NCI-H2081 (cell line): ENCODE results near the gene GJB5.
"Not testable (repeated sequence)": the region's sequence is repeated elsewhere in the genome, so short reads cannot be mapped to it uniquely, and the experiment has no call there.

Experiments used
- DNase-seq, 2 experiments: peaks; one replicate each; lab custom pipeline; 2025; lab: John Stamatoyannopoulos, UW

The GJB5 gene

DNA sequence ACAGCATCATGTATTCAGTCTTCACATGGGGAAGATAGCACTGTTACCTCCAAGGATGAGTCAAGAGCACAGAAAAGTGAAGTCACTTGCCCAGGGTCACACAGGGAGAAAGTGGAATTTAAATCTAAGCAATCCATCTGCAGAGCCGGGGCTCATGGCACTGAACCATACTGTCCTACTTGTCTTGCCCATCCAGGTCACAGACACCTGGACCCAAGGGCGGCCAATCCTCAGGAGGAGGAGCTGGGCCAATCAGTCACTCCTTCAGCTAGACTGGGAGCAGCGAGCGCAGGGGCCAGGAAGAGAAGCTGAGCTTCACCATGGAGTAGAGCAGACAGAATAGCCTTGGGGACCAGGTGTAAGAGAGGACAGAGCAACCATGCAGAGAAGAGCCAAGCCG is 9.2 kb upstream of the GJB5 start:
- DNase-seq, result no peak

- no peak for DNase-seq
These were observed 8.7 kb upstream of the GJB5 start for GRCh38 chr1:34746101-34746500.

GRCh38 chr1:34746785-34747637 is 7.8 kb upstream of the GJB5 start:
- DNase-seq, result no peak

- DNase-seq, result no peak
These were observed 7.3 kb upstream of the GJB5 start for GRCh38 chr1:34747638-34747941.

GRCh38 chr1:34749992-34750391 is 4.9 kb upstream of the GJB5 start:
- DNase-seq, result no peak

- DNase-seq, result no peak
These were observed 4.2 kb upstream of the GJB5 start for GRCh38 chr1:34750610-34751009.

DNA sequence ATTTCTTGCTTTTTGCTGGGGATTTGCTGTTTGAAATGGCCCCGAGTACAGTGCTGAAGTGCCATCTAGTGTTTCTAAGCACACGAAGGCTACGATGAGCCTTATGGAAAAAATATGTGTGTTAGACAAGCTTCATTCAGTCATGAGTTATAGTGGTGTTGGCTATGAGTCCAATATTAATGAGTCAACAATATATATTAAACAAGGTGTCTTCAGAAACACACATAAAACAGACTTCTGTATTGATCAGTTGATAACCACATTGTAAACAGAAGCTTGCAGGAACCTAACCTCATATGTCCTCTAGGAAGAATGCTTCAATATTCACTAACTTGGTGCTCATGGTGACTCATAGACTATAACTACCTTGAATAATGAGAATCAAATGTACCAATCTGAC is 1.7 kb upstream of the GJB5 start:
- DNase-seq, result no peak

- DNase-seq, result no peak
These were observed 1.1 kb downstream of the GJB5 start for GRCh38 chr1:34755961-34756360.

GRCh38 chr1:34757386-34757785 is 2.5 kb downstream of the GJB5 start:
- no peak for DNase-seq

GRCh38 chr1:34758751-34759150 is 3.9 kb downstream of the GJB5 start:
- DNase-seq, result no peak

DNA sequence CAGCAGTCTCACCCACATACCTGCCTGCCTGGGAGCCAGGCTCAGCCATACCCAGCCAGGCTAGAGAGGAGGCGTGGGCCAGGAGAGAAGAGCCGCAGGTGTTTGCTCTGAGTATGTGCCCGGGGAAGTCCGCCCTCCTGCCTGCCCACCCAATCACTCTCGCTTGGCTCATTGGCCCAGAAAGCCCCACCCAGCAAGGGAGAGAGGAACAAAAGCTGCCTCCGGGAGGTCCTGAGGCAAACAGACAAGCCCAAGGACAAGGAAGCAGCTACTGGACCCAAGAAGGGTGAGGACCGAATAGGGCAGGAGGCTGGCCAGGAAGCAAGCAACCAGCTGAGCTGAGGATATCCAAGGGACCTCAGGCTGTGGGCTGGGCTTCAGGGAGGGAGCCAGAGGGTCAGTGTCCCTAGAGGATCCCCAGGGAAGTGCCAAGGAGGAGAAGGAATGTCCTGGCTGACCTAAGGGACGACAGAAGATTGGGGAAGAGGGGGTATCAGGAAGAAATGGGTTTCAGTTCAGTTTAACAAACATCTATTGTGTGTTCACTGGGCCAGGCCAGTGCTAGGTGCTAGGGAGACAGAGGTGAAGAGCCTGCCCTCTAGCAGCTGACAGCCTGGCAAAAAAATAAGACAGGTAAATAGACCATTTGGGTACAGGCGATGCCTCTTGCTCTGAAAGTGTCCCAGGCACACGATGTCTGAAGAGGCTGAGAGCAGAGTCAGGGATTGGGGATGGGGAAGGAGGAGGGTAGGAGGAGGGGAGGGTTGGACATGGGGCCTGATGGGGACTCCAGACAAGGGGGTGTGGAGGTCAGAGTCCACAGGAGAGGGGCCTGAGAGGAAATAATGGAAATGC is 4.9 kb downstream of the GJB5 start, which contains the start of gene GJB4:
TSS of gene GJB4 (plus strand) at position 238 of the 855 bp plus-strand sequence. CDS start 1,515 bp downstream, outside the sequence.
- DNase-seq, result no peak

GRCh38 chr1:34761176-34761761 is 6.4 kb downstream of the GJB5 start:
- DNase-seq, result no peak

GRCh38 chr1:34761776-34762307 is 7.0 kb downstream of the GJB5 start:
- no peak for DNase-seq

DNA sequence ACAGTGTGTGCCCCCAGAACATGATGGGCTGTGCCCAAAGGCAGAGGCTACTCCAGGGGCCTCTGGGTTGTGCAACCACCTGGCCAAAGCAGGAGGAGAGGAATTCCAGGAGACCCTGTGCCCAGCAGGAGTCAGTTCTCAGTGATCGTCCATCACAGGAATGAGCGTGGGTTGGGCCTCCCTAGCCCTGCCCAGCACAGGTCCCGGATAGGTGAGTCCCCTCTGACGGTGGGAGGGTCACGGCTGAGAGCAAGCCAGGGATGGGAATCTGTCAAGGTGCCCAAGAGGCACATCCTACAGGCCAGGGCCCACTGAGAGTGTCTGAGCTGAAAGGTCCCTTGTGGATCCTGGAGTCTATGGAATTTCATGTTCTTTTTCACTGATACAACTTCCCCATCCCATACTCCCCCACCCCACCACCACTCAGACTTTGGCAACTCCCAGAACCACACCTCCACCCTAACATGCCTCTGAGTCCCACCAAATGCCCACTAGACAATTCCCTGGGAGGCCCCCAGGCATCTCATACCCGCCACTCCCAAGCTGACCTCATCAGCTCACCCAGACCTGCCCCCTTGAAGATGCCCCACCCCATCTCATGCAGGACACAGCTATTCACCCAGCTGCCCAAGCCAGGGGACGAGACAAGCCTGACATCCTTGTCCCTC is 7.8 kb downstream of the GJB5 start:
- DNase-seq, result no peak

DNA sequence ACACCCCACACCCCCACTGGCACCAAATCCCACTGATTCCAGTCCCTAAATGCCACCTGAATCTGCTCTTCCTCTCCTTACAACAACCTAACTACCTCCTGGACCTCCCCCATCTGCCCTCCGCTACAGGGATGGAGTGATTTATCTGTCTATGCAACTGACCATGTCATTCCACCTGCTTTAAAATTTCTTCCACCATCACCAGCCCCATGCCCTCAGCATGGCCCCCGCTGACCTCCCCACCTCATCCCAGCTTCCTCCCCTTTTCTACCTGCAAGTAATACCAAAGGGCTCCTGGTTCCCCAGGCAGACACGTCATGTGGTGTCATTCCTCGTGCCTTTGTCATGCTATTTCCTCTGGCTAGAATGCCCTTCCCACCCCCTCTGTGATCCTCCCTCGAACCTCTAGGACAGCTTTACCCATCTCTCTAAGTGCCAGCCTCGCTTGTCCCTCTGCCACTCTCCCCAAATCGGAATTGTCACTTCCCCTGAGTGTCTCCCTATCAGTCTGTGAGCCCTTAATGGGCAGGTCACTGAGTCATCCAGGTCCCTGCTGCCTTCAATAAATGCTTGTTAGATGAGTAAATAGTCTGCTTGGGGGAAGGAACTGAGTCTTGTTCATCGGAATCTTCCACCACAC is 8.4 kb downstream of the GJB5 start:
- DNase-seq, result no peak

DNA sequence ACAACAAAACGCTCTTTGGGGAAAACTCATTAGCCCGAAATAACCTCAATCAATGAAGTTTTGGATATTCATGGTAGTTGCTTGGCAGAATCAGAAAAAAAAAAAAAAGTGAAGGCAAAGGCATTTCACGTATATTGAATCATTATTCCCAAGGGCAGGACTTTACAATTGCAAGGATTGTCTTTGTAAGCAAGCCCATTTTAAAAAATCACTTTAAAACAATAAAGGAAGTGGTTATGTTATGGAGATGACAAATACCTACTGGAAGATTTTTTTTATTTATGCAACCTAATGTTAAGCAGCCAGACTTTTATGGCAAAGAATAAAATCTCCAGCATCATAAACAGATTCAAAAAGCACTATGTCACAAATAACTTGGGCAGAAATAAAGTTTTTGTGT is 14.0 kb downstream of the GJB5 start:
- DNase-seq, result no peak

GRCh38 chr1:34770891-34771504 is 16.2 kb downstream of the GJB5 start:
- no peak for DNase-seq

DNA sequence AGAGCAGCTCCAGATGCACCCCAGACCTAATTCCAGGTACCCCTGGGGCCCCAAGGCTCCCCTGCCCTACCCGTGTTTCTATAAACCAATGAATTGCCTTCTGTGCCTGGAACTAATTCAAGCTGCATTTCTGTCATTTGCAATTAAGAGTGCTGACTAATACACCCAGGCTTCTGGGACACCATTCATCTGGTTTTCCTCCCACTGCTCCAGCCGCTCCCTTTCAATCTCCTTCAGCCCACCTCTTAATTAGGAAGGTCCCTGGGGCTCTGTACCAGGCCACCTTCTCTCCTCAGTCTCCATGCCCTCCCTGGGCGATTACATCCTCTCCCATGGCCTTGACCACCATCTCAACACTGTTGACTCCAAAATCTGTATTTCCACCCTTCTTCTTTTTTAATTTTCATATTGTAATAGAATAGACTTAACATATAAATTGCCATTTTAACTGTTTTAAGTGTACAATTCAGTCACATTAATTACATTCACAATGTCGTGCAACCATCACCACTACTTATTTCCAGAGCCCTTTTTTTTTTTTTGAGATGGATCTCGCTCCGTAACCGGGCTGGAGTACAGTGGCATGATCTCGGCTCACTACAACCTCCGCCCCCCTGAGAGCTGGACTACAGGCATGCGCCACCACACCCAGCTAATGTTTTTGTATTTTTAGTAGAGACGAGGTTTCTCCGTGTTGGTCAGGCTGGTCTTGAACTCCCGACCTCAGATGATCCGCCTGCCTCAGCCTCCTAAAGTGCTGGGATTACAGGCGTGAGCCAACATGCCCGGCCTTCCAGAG is 16.9 kb downstream of the GJB5 start:
- DNase-seq, result no peak

DNA sequence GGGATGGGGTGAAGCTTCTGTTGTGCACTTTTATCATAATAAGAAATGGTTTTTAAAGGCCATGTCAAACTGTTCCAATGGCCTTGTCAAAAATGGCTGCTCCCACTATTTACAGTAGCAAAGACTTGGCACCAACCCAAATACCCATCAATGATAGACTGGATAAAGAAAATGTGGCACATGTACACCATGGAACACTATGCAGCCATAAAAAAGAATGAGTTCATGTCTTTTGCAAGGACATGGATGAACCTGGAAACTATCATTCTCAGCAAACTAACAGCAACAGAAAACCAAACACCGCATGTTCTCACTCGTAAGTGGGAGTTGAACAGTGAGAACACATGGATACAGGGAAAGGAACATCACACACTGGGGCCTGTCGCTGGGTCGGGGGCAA is 18.3 kb downstream of the GJB5 start:
- not testable (repeated sequence) for DNase-seq

GRCh38 chr1:34774957-34775356 is 20.1 kb downstream of the GJB5 start:
- DNase-seq, result no peak
